Myocyte (in vitro differentiated cells): Measurements from ENCODE around the gene CACFD1. TPM values are rescaled to one million over a fixed set of nuclear protein-coding genes. Genes with fewer than 3 reads are reported as not detected.

Experiments used
- DNase-seq: peaks from one replicate; pipeline ENCODE4 v3.0.0-alpha.2; 2012; ENCODE audit warnings: low read depth
- total RNA-seq: library from RNA; depleted of rRNA; stranded (reverse); fragments of >200 nt; gene quantifications from 2 replicates; pipeline ENCODE4 v1.2.3, GENCODE V29; 2014

The CACFD1 gene
- total RNA-seq, 1 donor from 2014 or later, result 20.2 TPM

- no peak for DNase-seq
Observed at GRCh38 chr9:133496861-133497842, 37.4 kb downstream of the CACFD1 start.

DNA sequence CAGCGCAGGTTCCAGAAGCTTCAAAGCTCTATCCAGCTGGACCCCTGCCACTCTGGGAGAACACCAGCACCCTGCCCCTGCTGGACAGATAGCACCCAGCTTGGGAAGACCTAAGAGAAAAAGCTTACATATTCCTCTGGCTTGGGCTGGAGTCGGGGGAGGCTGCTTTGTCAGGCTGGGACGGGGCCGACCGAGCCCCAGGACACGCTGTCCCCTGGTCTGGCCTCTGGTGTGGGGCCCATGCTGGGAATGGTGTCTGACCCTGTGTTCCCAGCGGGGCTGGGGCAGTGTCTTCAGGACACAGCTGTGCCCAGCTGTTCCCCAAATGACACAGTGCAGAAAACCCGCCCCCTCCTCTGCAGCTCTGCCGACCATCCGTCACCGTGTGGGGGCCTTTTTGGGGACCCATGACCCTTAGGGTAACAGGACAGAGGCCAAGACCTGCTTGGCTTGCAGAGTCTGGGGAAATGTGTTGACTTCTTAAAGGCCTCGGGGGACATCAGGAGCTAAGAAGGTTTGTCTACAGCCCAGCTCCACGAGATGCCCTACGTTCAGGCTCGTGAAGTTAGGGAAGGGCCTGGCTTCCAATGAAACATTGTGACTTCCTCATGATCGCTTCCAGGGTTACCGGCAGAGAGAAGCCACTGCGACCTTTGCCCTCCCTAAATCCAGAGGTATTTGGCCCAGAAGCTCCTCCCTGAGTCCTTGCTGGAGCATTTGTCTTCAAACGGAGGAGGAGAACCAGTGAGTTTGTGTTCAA is 39.5 kb downstream of the CACFD1 start:
- no peak for DNase-seq

DNA sequence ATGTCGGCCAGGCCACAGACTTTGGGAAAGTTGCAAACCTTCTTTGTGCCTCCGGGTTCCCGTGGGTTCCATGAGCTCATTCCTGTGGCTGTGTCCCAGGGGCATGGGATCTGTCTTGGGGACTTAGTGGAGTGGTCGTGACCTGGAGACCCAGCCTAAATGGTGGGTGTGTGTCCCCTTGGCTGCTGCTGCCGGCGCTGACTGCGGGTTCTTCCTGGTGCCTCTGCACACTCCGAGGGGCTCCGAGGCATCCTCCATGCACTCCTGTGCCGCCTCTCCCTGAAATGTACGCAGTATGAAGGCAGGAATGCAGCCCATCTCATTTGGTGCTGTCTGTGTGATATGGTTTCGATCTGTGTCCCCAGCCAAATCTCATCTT is 40.1 kb downstream of the CACFD1 start:
- no peak for DNase-seq

DNA sequence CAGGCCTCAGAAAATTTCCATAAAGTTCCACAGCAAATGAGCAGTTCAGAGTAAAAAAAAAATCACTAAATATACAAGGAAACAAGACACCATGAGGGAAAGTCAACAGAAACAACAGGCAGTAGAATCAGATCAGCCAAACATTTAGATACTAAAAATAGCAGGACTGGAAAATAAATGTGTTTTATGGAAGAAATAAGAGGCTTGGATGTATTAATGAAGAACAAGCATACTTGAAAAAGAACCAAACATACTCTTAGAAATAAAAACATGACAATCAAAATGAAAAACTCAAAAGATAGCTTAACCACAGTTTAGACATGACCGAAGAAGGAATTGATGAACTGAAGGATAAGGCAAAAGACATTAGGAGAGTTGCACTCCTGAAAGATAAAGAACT is 42.3 kb downstream of the CACFD1 start:
- no peak for DNase-seq

DNA sequence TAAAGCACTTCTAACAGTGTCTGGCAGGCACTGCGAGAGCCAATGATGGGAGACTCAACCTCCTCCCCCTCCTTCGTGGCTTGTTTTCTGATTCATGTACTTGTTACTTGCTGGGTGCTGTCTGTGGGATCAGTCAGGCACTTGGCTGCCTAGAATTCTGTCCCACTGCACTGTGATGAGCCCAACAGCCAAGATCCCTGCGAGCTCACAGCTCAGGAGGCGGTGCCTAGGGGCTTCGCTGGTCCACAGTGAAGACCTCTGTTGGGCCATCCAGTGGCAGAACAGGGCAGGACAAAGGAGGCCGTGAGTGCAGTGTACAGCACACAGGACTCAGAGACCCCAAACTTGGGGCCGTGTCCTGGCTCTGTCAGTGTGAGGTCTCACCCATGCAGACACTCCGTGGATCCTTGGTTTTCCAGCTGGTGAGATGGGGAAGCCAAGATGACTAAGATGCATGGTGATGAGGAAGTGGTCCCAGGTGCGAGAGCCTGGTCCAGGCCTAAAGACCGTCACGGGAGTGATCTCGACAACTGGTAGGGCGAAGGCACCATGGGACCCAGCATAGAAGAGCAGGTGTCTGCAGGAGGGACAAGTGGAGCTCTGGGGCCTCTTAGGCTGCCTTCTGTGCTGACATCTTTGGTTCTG is 45.5 kb downstream of the CACFD1 start:
- DNase-seq, result no peak

DNA sequence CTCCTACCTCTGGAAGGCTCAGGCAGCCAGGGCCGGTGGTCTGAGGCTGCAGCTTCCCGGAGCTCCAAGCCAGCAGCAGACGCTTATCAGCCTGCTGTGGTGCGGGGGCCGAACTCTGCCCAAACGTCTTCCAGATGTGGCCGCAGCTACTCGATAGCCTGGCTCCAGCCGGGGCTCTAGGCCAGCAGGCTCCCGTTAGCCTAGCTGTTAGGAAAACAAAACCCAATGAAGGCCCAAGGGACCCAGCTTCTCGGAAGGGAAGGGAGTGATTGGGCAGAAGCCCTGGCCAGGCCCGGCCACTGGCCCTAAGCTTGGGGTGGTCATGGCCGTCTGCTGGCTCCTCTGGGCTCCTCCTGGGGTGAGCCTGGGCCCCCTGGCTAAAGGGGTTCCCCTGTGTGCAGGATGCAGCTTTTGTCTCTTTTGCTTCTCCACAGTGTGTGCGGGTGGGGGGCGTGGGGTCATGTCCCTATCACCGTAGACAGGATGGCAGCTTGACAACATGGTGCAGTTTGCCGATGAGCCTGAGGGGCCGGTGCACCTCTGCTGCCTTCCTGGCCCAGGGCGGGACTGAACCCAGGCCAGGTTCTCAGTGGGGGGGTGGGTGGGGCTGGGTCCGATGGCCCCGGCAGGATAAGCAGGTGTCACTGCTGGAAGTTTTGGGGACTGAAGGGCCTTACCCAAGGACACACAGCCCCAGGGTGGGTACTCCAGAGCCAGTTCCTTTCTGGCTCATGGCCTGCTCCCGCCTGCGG is 46.3 kb downstream of the CACFD1 start:
- DNase-seq, result no peak

- peak; percentile 78 for DNase-seq
Observed at GRCh38 chr9:133506653-133507038, 46.9 kb downstream of the CACFD1 start.

DNA sequence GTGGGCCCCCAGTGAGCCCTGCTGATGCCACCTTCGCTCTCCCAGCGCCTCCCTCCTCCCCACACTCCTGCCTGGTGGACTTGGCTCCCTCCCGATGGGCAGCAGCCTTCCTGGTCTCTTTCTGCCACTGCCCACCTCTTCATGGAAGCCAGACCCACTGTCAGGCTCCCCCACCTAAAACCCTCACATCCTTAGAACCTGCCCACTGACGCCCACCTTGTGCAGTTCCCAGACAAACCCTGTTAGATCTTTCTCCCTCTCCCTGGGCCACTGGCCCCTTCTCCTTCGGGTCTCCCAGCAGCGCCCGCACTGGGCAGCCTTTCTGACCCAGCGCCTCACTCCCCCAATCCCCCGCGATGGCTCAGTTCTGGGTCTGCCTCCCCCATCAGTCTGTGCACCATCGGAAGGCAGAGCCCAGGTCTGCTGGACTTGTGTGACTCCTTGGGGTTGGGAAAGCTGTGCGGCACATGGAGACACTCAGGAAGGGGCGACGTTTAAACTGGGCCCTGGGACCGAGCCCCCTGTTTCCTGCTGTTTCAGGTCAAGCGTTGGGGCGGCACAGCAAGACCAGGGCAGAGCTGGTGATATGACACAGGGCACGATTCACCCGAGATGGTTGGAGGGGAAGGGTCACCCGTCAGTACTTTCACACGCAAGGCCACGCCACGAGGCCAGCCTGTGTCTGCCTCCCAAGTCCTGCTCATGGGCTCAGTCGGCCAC is 47.6 kb downstream of the CACFD1 start:
- no peak for DNase-seq

- no peak for DNase-seq
Observed at GRCh38 chr9:133508046-133508445, 48.3 kb downstream of the CACFD1 start.

- DNase-seq, result peak; percentile 82
Observed at GRCh38 chr9:133509179-133510083, 49.7 kb downstream of the CACFD1 start.

DNA sequence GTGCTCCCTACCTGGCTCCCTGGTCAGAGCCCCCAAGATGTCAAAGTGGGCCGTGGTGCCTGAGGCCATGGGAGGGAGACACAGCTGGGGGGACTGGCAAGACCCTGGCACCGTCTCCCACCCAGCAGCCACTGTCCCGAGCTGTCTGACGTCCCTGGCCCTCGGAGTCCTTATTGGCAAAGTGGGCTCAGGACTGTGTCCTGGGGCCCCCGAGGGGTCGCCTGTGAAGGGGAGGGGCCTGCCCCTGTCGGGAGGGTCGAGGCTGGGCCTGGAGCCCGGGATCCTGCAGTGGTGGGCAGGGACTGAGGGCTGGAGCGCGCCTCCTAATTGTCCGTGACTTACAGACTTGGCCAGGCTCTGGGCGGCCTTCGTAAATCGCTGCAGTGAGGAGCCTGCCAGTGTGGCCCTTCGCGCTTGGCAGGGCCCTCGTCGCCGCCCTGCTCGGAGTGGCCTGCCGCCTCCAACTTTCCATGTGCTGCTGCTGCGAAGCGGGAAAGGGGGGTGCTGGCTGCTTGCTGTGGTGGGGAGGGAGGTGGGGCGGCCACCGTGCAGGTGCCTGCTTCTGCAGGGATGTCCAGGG is 51.2 kb downstream of the CACFD1 start:
- DNase-seq, result no peak

DNA sequence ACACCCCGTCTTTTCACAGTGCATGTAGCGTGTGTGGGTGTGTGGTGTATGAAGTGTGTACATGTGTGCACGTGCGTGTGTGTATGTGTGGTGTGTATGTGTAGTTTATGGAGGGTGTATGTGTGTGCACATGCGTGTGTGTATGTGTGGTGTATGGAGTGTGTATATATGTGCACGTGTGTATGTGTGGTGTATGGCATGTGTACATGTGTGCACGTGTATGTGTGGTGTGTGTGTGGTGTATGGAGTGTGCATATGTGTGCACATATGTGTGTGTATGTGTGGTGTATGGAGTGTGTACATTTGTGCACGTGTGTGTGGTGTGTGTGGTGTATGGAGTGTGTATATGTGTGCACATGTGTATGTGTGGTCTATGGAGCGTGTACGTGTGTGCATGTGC is 51.8 kb downstream of the CACFD1 start:
- DNase-seq, result no peak

- DNase-seq, result peak; percentile 68
Observed at GRCh38 chr9:133512253-133513213, 52.8 kb downstream of the CACFD1 start.

DNA sequence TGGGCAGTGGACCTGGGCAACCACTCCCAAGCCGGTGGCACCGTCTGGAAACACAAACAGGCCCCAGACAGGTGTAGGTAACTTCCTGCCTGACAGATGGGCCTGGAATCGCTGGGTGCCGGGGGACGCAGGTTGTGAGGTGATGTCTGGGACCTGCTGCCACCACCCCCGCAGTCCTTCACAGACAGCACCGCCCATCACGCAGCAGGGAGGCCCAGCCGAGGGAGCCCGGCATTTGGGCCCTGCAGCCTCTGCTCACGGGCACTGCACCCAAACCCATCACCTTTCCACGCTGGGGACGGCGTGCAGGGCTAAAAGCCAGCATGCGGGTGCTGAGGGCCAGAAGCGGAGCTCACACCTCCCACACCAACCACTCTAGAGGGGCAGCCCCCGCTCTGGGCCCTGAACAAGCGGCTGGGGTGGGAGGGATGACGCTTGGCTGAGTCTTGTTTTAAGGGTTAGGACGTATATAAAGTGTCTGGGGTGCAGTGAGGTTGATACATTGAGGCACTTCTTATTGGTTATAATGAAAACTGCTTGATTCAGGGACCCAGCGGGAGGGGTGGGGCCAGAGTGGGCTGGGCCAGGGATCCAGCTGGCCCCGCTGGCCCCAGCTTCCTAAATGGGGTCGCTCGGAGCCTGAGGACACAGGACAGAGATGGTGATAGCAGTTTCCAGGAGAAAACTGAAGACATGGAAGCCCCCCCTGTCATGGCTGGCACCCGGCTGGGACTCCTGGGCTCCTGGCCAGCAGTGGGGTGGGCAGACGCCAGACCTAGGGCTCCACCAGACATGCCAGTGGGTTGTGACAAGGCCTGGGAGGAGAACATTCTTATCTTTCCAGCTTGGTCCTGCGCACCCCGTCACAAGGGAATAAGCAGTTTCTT is 53.7 kb downstream of the CACFD1 start:
- DNase-seq, result no peak

- DNase-seq, result no peak
Observed at GRCh38 chr9:133514460-133515239, 54.9 kb downstream of the CACFD1 start.

DNA sequence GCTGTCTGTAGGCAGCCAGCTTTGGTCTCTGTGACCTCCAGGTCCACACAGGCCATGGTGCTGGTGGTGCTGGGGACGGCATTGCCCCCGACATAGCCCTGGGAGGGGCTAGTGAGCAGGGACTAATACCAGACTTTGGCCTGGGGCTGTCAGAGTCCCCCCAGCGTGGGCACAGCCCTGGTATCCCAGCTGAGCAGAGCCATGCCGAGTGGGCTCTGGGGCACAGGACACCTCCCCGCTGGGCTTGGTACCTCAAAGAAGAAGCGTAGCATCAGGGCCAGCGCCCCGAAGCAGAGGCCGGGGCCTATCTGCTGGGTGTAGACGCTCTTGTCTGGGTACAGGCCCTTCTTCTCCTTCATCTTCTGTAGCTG is 55.4 kb downstream of the CACFD1 start:
- DNase-seq, result no peak
